Uterus (tissue), 4 donors: ENCODE measurements around the gene LRP1B. TPM values are rescaled to one million over a fixed set of nuclear protein-coding genes. Genes with fewer than 3 reads are reported as not detected.

ENCODE experiments used
- DNase-seq, 2 donors: peaks; one replicate each; pipeline ENCODE4 v3.0.0-alpha.2; 2019 to 2020
- H3K27ac ChIP-seq, 2 donors: fragments of 200-600 bp; sonication (generic); 1 replicate in 1 of 2; 2 replicates in 1 of 2; pipeline ENCODE4 v1.5.1; 2016 to 2018
- H3K27me3 ChIP-seq, 2 donors: fragments of 200-600 bp; sonication (generic); one replicate each; pipeline ENCODE4 v1.5.1; 2018 to 2019; ENCODE audit warnings: control low read depth in 1 of 2
- H3K36me3 ChIP-seq, 2 donors: fragments of 200-600 bp; sonication (generic); one replicate each; pipeline ENCODE4 v1.5.1; 2019; ENCODE audit warnings: control low read depth in 1 of 2
- H3K4me1 ChIP-seq, 2 donors: fragments of 200-600 bp; sonication (generic); one replicate each; pipeline ENCODE4 v1.5.1; 2018 to 2019; ENCODE audit warnings: control low read depth in 1 of 2
- H3K4me3 ChIP-seq, 2 donors: fragments of 200-600 bp; sonication (generic); 1 replicate in 1 of 2; 2 replicates in 1 of 2; pipeline ENCODE4 v1.5.1; 2018 to 2019; ENCODE audit warnings: mild to moderate bottlenecking in 1 of 2
- H3K9me3 ChIP-seq, 2 donors: fragments of 200-600 bp; sonication (generic); one replicate each; pipeline ENCODE4 v1.5.1; 2019; ENCODE audit warnings: control low read depth in 1 of 2
- POLR2A ChIP-seq, 2 donors: fragments of 450-650 bp; IDR thresholded peaks; one replicate each; pipeline ENCODE4 v1.6.1; 2016; ENCODE audit warnings: antibody characterized with exemption in 2 of 2, mild to moderate bottlenecking in 1 of 2, moderate library complexity in 1 of 2
- intact Hi-C: fragments of 100-400 bp; cut with DNase I; formaldehyde crosslinking; loops from one replicate; pipeline ENCODE4 v1.15.1; 2023; ENCODE audit warnings: low total_unique reads
- total RNA-seq, 4 donors: library from RNA; depleted of rRNA in 3 of 4; stranded (reverse); fragments of >200 nt in 3 of 4; gene quantifications; one replicate each; pipeline versions ENCODE4 v1.1.0 to v1.2.4, GENCODE V29; 2014 to 2023
- TF ChIP-seq, protein P1 (sequence below), 4 experiments: fragments of 200-600 bp in 2 of 4; fragments of 450-650 bp in 2 of 4; sonication (generic) in 2 of 4; IDR thresholded peaks; one replicate each; pipeline ENCODE4 v1.5.1; 2016 to 2019; ENCODE audit warnings: antibody characterized with exemption in 4 of 4, mild to moderate bottlenecking in 2 of 4, moderate library complexity in 1 of 4
- donor health status: DM: yes; HTN: yes; CAD: no.

Gene LRP1B
- total RNA-seq, 4 donors from 2014 or later = 0.29 to 7.3 (median 0.79) TPM; not detected in 1

DNA sequence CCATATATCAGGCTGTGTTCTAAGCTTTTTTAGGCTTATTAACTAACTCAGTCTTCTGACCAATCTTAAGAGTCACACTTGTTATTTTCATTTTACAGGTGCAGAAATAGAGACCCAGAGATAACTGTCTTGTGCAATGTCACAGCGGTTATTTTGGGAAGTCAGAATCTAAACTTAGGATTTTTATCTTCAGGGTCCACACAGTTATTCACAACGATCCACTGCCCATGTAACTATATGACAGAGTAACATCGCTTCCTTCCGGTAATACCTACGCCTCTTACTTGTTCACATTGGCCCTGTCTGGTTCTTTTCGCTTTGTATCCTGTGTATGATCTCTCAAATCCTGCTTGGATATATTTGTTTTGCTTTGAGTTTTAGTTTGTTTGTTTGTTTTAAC is 631.7 kb downstream of the LRP1B start:
- no peak for TF ChIP-seq POLR2A (IDR thresholded peaks at IDR 0.05)
- TF ChIP-seq, protein P1, sequence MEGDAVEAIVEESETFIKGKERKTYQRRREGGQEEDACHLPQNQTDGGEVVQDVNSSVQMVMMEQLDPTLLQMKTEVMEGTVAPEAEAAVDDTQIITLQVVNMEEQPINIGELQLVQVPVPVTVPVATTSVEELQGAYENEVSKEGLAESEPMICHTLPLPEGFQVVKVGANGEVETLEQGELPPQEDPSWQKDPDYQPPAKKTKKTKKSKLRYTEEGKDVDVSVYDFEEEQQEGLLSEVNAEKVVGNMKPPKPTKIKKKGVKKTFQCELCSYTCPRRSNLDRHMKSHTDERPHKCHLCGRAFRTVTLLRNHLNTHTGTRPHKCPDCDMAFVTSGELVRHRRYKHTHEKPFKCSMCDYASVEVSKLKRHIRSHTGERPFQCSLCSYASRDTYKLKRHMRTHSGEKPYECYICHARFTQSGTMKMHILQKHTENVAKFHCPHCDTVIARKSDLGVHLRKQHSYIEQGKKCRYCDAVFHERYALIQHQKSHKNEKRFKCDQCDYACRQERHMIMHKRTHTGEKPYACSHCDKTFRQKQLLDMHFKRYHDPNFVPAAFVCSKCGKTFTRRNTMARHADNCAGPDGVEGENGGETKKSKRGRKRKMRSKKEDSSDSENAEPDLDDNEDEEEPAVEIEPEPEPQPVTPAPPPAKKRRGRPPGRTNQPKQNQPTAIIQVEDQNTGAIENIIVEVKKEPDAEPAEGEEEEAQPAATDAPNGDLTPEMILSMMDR (IDR thresholded peaks at IDR 0.05) = no peak
- no peak overlapping the region for H3K27ac ChIP-seq
- no peaks in the 10 kb centered on the region for H3K27me3 ChIP-seq
- H3K4me3 ChIP-seq = no peak overlapping the region
- no peaks in the 10 kb centered on the region for H3K36me3 ChIP-seq
- no peaks in the 10 kb centered on the region for H3K4me1 ChIP-seq
- intact Hi-C loops = no loop called here
- DNase-seq = no peak
- H3K9me3 ChIP-seq = no peaks in the 10 kb centered on the region

DNA sequence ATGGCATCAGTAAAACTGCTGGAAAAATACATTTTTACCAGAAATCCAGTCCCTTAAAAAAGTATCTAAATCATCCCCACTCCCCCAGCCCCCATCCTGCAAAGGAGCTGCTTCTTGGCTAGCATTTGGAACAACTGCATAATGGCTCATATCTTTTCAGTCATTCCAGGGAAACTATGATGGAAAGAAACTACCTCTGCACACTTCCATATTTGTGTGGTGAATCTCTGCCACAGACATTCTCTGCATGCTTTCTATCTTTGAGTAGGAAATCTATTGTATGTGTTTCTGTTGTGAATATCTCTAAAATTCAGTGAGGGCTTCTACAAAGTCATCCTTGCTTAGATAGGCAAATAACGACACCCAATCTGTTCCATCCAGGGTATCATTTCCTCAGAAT is 632.3 kb downstream of the LRP1B start:
- DNase-seq = no peak
- TF ChIP-seq POLR2A (IDR thresholded peaks at IDR 0.05) = no peak
- TF ChIP-seq, protein P1 (IDR thresholded peaks at IDR 0.05) = no peak
- Histone ChIP-seq H3K36me3 (no peaks in the 10 kb centered on the region), H3K9me3 (no peaks in the 10 kb centered on the region), H3K27ac (no peak overlapping the region), H3K4me1 (no peaks in the 10 kb centered on the region), H3K27me3 (no peaks in the 10 kb centered on the region), H3K4me3 (no peak overlapping the region)
- intact Hi-C loops = no loop called here

DNA sequence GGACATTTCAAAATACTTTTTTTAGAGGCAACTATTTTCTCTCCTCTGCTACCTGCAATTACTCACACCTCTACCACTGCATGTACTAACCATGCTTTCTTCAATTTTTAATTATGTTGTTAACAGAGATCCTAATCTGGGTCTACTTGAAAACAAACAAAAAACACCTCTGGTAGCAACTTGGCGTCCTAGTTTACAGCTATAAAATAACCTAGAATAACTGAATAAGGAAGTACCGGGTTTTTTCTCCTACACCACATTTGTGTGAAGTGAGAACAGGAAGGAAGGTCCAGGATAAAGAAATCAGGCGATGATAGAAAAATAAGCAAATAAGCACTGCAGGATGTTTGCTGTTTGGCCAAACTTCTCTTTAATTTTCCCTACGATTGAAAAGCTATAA is 633.5 kb downstream of the LRP1B start:
- intact Hi-C loops = no loop called here
- Histone ChIP-seq H3K4me3 (no peak overlapping the region), H3K27me3 (no peaks in the 10 kb centered on the region), H3K9me3 (no peaks in the 10 kb centered on the region), H3K4me1 (no peaks in the 10 kb centered on the region), H3K36me3 (no peaks in the 10 kb centered on the region), H3K27ac (no peak overlapping the region)
- DNase-seq = no peak
- TF ChIP-seq POLR2A (IDR thresholded peaks at IDR 0.05) = no peak
- TF ChIP-seq, protein P1 (IDR thresholded peaks at IDR 0.05) = no peak

DNA sequence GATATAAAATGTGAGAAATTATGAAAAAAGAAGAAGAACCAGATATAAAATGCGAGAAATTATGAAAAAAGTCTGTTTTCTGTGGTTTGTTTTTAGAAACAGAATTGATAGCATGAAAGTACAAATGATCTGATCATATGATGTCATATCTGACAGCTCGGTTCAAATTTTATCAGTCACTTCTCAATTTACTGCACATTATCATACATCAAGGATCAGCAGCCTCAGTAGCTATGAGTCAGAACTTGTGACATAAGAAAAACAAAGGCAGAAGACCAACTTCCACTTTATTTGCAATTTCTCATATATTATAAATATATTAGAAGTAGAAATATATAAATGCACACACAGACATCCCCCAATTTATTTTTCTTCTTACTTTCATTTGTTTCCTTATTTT is 634.0 kb downstream of the LRP1B start:
- Histone ChIP-seq H3K4me3 (no peak overlapping the region), H3K9me3 (no peaks in the 10 kb centered on the region), H3K27me3 (no peaks in the 10 kb centered on the region), H3K36me3 (no peaks in the 10 kb centered on the region), H3K27ac (no peak overlapping the region), H3K4me1 (no peaks in the 10 kb centered on the region)
- TF ChIP-seq, protein P1 (IDR thresholded peaks at IDR 0.05) = no peak
- TF ChIP-seq POLR2A (IDR thresholded peaks at IDR 0.05) = no peak
- intact Hi-C loops = no loop called here
- no peak for DNase-seq

DNA sequence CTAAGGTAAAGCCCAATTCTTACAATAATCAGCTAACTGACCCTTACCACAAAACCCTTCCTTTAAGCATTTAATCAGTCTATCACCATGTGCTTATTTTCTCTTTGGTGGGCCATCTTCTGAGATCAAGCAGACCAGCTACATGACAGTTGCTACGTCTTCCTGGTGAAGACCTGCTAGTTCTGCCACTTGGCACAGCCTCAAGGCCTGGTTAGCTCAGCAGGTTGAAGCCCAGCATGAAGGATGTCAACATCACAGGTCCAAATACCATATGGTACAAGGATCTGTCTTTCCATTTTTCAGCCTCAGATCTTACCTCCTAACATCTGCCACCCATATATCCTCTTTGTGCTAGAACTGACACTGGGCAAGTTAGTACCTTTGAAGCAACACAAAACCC is 636.9 kb downstream of the LRP1B start:
- no peak overlapping the region for H3K4me3 ChIP-seq
- TF ChIP-seq, protein P1 (IDR thresholded peaks at IDR 0.05) = no peak
- no peak for TF ChIP-seq POLR2A (IDR thresholded peaks at IDR 0.05)
- DNase-seq = no peak
- H3K27me3 ChIP-seq = no peaks in the 10 kb centered on the region
- no peaks in the 10 kb centered on the region for H3K36me3 ChIP-seq
- H3K4me1 ChIP-seq = no peaks in the 10 kb centered on the region
- no peaks in the 10 kb centered on the region for H3K9me3 ChIP-seq
- H3K27ac ChIP-seq = no peak overlapping the region
- intact Hi-C loops = no loop called here
